Breast epithelium (tissue), 3 donors: ENCODE results near the gene CLSTN2.

Source experiments
- CTCF ChIP-seq, 3 donors: fragments of 450-650 bp; IDR thresholded peaks; one replicate each; pipeline ENCODE4 v1.5.1; 2016 to 2017; ENCODE audit warnings: antibody characterized with exemption in 3 of 3, mild to moderate bottlenecking in 3 of 3, moderate library complexity in 3 of 3
- POLR2A ChIP-seq: fragments of 450-650 bp; IDR thresholded peaks from one replicate; pipeline ENCODE4 v1.6.1; 2016; ENCODE audit warnings: antibody characterized with exemption, mild to moderate bottlenecking, moderate library complexity
- POLR2AphosphoS5 ChIP-seq, 3 donors: sonication (generic); formaldehyde crosslinking; IDR thresholded peaks; one replicate each; pipeline ENCODE4 v1.6.1; 2017; ENCODE audit warnings: antibody characterized with exemption in 3 of 3

DNA sequence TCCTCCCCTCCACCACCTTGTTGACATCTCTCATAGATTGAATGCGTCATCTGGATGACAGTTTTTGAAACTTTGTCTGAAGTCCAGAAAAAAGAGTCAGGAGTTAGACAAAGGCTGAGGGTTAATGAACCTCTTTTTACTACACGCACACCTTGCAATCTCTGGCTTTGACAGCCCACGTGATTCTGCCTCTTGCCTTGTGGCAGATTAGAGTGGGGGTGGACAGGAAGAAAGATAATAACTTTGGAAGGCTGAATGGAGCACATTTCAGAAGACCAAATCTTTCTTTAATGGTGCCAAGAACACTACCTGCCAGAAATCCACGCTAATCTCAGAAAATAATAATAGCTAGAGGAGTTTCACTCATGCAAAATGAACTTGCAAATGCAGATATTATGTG, 415.0 kb downstream of the CLSTN2 start:
- no peak for TF ChIP-seq CTCF (IDR thresholded peaks at IDR 0.05)
- no peak for TF ChIP-seq POLR2AphosphoS5 (IDR thresholded peaks at IDR 0.05)
- TF ChIP-seq POLR2A = no peak
